ENCODE data around the gene APMAP.

APMAP gene

GRCh38 chr20:24987244-24987643 is 5.3 kb downstream of the APMAP start:
- no peak for DNase-seq (ENCODE audit: low read depth)

- no peak for DNase-seq (ENCODE audit: low read depth)
Observed at GRCh38 chr20:24986436-24987015, 6.0 kb downstream of the APMAP start.

GRCh38 chr20:24985802-24986201 is 6.7 kb downstream of the APMAP start:
- DNase-seq (ENCODE audit: low read depth): no peak

GRCh38 chr20:24984961-24985640 is 7.5 kb downstream of the APMAP start:
- no peak for DNase-seq (ENCODE audit: low read depth)

GRCh38 chr20:24983896-24984295 is 8.7 kb downstream of the APMAP start:
- DNase-seq (ENCODE audit: low read depth): no peak

GRCh38 chr20:24981790-24982189 is 10.8 kb downstream of the APMAP start:
- no peak for DNase-seq (ENCODE audit: low read depth)

GRCh38 chr20:24981282-24981681 is 11.3 kb downstream of the APMAP start:
- DNase-seq (ENCODE audit: low read depth): no peak

GRCh38 chr20:24980291-24981053 is 12.1 kb downstream of the APMAP start:
- no peak for DNase-seq (ENCODE audit: low read depth)

DNA sequence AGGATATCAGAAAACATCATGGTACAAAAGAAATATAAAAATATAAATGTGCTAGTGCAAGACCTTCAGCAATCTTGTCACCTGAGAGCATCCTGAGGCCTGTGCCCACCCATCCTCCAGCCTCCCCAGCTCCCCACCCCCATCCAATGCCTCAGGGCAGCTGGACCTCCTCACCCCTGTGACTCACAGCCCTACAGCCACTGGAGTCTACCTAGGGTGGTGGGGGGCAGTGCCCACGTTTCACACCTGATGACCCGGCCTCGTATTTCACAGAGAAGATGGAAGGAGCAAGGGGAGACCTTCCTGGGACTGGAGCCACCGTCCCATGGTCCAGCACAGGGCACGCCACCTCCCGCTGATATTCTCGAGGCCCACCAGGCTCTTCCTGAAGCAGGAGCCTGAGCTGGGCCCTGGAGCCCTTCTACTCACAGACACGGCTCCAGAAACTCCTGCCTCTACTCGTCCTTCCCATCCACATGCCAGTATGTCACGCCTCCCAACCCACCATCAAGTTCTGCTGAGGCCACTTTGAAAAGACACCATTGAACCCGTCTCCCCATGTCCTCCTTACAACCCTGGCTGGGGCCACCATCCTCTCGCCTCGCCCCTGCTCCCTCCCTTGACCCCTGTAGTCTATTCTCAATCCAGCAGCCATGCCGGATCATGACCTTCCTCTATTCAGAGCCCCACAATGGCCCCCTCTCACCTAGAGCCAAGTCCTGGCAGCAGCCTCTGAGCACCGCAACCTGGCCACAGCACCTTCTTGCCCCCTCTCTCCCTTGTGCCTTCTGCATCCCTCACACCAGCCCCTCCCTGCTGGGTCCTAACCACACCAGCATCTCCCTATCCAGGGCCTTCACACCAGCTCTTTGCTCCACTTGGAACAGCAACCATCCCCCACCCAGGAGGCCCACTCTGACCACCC is 13.3 kb downstream of the APMAP start:
- DNase-seq (ENCODE audit: low read depth): no peak

DNA sequence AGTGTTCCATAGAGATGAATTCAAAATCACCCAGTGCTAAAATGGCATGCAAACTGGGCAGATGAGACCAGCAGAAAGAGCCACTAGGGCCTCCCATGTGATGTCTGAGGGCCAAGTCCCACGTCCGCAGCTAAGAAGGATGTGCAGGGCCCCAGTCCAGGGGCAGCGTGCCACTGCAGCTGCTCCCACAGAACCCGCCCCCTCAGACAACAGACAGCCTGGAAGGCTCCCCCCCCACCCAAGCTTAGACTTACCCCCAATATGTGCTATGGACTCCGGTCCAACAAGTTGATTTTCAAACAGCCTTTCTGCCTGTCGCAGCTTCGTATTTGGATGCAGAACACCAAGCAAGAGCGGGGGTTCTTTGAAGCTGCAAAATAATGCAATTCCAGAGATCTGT is 14.0 kb downstream of the APMAP start:
- no peak for DNase-seq (ENCODE audit: low read depth)

GRCh38 chr20:24977797-24978196 is 14.8 kb downstream of the APMAP start:
- no peak for DNase-seq (ENCODE audit: low read depth)

DNA sequence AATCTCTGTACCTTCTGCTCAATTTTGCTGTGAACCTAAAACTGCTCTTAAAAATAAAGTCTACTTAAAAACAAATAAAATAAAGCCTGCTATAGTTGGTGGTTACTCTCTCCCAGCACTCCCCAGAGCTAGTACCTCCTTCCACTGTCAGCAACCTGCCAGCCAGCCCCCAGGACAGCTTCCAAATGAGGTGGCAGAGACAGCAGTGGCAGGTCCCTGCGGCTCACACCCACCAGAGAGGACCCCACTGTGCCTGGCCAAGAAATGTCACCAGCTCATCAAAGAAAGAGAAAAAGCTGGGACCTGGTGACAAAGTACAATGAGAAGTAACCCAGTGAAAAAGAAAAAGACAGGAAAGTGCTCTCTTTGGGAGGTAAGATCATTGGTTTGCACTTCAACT is 15.2 kb downstream of the APMAP start:
- no peak for DNase-seq (ENCODE audit: low read depth)

- DNase-seq (ENCODE audit: low read depth): no peak
Observed at GRCh38 chr20:24972341-24972740, 20.2 kb downstream of the APMAP start.

DNA sequence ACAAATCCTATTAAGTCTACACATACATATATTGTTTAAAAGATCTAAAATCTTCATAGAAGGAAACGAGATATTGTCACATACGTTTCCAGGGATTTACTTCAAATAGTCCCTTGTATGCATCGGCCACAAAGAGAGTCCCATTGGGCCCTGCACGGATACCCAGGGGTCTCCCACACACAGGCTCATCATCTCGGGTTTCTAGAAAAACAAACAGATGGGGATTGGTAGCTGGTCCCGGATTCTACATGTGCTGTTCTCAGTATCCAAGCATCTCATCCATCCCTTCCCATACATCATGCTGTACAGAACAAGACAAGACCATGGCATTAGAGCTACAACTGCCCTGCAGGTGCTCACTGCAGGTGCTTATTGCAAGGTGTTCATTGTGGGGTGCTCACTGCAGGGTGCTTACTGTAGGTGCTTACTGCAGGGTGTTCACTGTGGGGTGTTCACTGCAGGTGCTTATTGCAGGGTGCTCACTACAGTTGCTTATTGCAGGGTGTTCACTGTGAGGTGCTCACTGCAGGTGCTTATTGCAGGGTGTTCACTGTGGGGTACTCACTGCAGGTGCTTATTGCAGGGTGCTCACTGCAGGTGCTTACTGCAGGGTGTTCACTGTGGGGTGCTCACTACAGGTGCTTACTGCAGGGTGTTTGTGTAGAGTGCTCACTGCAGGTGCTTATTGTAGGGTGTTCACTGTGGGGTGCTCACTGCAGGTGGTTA is 21.0 kb downstream of the APMAP start:
- no peak for DNase-seq (ENCODE audit: low read depth)

DNA sequence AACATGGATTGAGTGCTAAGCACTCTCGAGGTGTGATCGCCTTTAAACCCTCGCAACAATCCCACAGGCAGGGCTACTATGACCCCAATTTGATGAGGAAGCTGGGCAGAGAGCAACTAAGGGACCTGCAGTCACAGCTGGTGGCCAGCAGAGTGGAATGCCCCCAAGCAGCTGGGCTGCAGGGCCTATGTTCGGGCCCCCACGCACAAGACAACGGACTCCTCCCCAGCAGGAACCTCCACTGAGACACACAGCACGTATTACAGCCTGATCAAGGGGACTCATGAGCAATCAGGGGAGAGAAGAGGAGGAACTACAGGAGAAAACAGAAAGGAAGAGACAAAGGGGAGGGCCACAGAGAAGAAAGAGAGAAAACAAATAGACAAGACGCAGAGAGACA is 21.8 kb downstream of the APMAP start:
- DNase-seq (ENCODE audit: low read depth): no peak

DNA sequence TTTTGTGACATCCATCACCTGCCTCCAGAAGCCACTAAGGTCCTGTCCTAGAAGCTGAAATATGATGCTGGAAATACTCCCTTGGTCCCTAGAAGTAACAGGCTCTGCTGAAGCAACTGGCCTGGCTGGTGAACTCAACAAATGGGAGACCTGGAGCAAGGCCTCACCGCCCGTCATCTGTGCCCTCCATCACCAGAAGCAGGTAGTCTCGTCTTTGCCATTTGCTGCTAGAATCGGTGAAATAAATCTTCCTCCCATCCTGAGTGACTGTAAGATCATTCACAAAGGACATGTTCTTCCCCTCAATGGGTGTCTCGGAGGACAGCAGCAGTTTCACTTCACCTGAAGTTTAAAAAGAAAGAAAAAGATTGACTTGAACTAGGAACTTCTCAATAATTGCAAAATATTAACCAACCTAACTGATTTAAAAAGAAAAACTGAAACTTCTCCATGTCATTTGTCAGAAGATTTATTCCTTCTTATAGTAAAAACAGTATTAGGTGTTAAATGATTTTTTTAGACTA is 22.5 kb downstream of the APMAP start:
- no peak for DNase-seq (ENCODE audit: low read depth)

- DNase-seq (ENCODE audit: low read depth): no peak
Observed at GRCh38 chr20:24969186-24970029, 23.1 kb downstream of the APMAP start.

DNA sequence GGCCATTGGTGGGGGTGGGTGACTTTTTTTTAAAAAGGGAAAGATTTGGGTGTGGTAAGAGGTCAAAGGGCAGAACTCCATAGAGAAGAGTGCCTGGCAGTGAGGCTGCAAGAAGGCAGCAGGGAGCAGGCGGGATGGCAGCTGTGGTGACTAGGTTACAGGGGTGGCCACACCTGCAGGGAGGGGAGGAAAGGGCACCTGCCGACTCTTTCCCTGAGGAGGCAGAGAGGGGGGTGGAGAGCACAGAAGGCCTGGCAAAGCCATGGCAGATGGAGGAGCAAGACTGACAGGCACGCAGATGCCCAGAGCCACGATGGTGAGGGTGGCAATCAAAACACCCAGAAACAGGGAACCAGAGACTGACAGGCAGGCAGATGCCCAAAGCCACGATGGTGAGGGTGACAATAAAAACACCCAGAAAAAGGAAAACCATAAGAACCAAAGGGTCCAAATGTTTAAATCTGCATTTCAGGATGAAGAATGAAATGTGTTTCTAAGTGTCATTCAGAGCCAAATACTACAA is 24.2 kb downstream of the APMAP start:
- no peak for DNase-seq (ENCODE audit: low read depth)

GRCh38 chr20:24966317-24967012 is 26.1 kb downstream of the APMAP start:
- no peak for DNase-seq (ENCODE audit: low read depth)

All from activated T-helper 9 cell treated with anti-CD3 and anti-CD28 coated beads, Interleukin-2, amount 50 U/mL, for 16 hours (primary cell).